Subcutaneous preadipocyte (primary cell): ENCODE measurements around the gene SLC2A3. TPM values are rescaled to one million over a fixed set of nuclear protein-coding genes. Genes with fewer than 3 reads are reported as not detected.

Experiments
- small RNA-seq: library from RNA; depleted of rRNA; stranded (forward); fragments of <200 nt; gene quantifications from one replicate; pipeline ENCODE3, GENCODE V24; 2012
- total RNA-seq: library from RNA; depleted of rRNA; stranded (reverse); fragments of >200 nt; gene quantifications from 2 replicates; pipeline ENCODE4 v1.2.3, GENCODE V29; 2012

SLC2A3 gene
- 99.6 and 137 TPM in 2 replicates for total RNA-seq

GRCh38 chr12:7935590-7936581 lies at the start of gene SLC2A3:
SLC2A3 (minus strand) TSS chr12:7936187; CDS start chr12:7936034, 153 bp downstream.

GRCh38 chr12:7872566-7873319 lies 63.2 kb downstream of the SLC2A3 start, which contains the start of gene SLC2A14:
SLC2A14 (minus strand) TSS chr12:7872915; CDS start chr12:7869880, 3,035 bp downstream.

Small RNA genes within 50 kb of the gene (small RNA-seq; reads per million reads assigned to genes)
- gene RF00019 = not detected

Other genes starting within 250 kb of the SLC2A3 start
- gene GDF3, start 240.4 kb downstream of the SLC2A3 start, total RNA-seq = not detected in 2 replicates
- not detected in 2 replicates for gene DPPA3, start 224.8 kb downstream of the SLC2A3 start, total RNA-seq
- gene CLEC4C, start 188.8 kb downstream of the SLC2A3 start, total RNA-seq = not detected in 2 replicates
- gene NANOGNB, start 171.0 kb downstream of the SLC2A3 start, total RNA-seq = not detected in 2 replicates
- gene NANOG, start 146.8 kb downstream of the SLC2A3 start, total RNA-seq = not detected in 2 replicates
- gene SLC2A14, start 63.3 kb downstream of the SLC2A3 start, total RNA-seq = under 0.01 and 0.20 TPM in 2 replicates
- 6.6 and 8.4 TPM in 2 replicates for gene FOXJ2, start 96.5 kb upstream of the SLC2A3 start, total RNA-seq
- gene C3AR1, start 130.2 kb upstream of the SLC2A3 start, total RNA-seq = under 0.01 and 0.20 TPM in 2 replicates
- 48.9 and 53.6 TPM in 2 replicates for gene NECAP1, start 146.1 kb upstream of the SLC2A3 start, total RNA-seq
- gene CLEC4A, start 187.4 kb upstream of the SLC2A3 start, total RNA-seq = 0.78 TPM in 1 of 2 replicates, not detected in the other
- gene ZNF705A, start 220.8 kb upstream of the SLC2A3 start, total RNA-seq = not detected in 2 replicates